Neural progenitor cell (in vitro differentiated cells): ENCODE data around the gene QRFP. TPM values are rescaled to one million over a fixed set of nuclear protein-coding genes. Genes with fewer than 3 reads are reported as not detected.

Source experiments
- DNase-seq: peaks from one replicate; pipeline ENCODE4 v3.0.0-alpha.2; 2016; ENCODE audit warnings: low spot score
- H2AFZ ChIP-seq: fragments of 200-600 bp; sonication (generic); replicated peaks from 2 replicates; pipeline ENCODE4 v1.6.1; 2016; ENCODE audit warnings: antibody characterized with exemption
- H3F3A ChIP-seq: fragments of 200-600 bp; sonication (generic); 2 replicates; pipeline ENCODE4 v1.6.1; 2016; ENCODE audit warnings: antibody characterized with exemption, low read depth
- H3K27ac ChIP-seq: fragments of 200-600 bp; sonication (generic); 2 replicates; pipeline ENCODE4 v1.5.1; 2016; ENCODE audit warnings: mild to moderate bottlenecking
- H3K27me3 ChIP-seq: fragments of 200-600 bp; sonication (generic); 2 replicates; pipeline ENCODE4 v1.6.1; 2016; ENCODE audit warnings: mild to moderate bottlenecking, moderate library complexity
- H3K36me3 ChIP-seq: fragments of 200-600 bp; sonication (generic); 2 replicates; pipeline ENCODE4 v1.5.1; 2016
- H3K4me1 ChIP-seq: fragments of 200-600 bp; sonication (generic); 2 replicates; pipeline ENCODE4 v1.6.1; 2016; ENCODE audit warnings: mixed run types
- H3K4me2 ChIP-seq: fragments of 200-600 bp; sonication (generic); 2 replicates; pipeline ENCODE4 v1.6.1; 2016
- H3K4me3 ChIP-seq: fragments of 200-600 bp; sonication (generic); 2 replicates; pipeline ENCODE4 v1.5.1; 2016
- H3K79me2 ChIP-seq: fragments of 200-600 bp; sonication (generic); 2 replicates; pipeline ENCODE4 v1.6.1; 2016; ENCODE audit warnings: low read depth
- H3K9ac ChIP-seq: fragments of 200-600 bp; sonication (generic); 2 replicates; pipeline ENCODE4 v1.6.1; 2016
- H3K9me3 ChIP-seq: fragments of 200-600 bp; sonication (generic); 2 replicates; pipeline ENCODE4 v1.5.1; 2016; ENCODE audit warnings: low read depth
- H4K20me1 ChIP-seq: fragments of 200-600 bp; sonication (generic); 2 replicates; pipeline ENCODE4 v1.6.1; 2016; ENCODE audit warnings: low read depth
- H3K27ac Mint-ChIP-seq: 3 replicates; pipeline ENCODE4 v1.8.0; 2021; ENCODE audit warnings: mixed read lengths
- H3K27me3 Mint-ChIP-seq: 2 replicates; pipeline ENCODE4 v1.8.0; 2022; ENCODE audit warnings: low read depth, mild to moderate bottlenecking, inconsistent platforms, moderate library complexity, mixed read lengths; ENCODE audit not compliant: insufficient read depth
- H3K36me3 Mint-ChIP-seq: 3 replicates; pipeline ENCODE4 v1.8.0; 2021; ENCODE audit warnings: mixed read lengths
- H3K4me1 Mint-ChIP-seq: 3 replicates; pipeline ENCODE4 v1.8.0; 2021; ENCODE audit warnings: mixed read lengths
- H3K4me3 Mint-ChIP-seq: 3 replicates; pipeline ENCODE4 v1.8.0; 2021; ENCODE audit warnings: mild to moderate bottlenecking, moderate library complexity, mixed read lengths
- H3K9me3 Mint-ChIP-seq: 3 replicates; pipeline ENCODE4 v1.8.0; 2020; ENCODE audit warnings: mixed read lengths
- EZH2 ChIP-seq: fragments of 200-600 bp; sonication (generic); IDR thresholded peaks from 2 replicates; pipeline ENCODE4 v1.6.1; 2017; ENCODE audit warnings: antibody characterized with exemption, mild to moderate bottlenecking, moderate library complexity
- EZH2phosphoT487 ChIP-seq: fragments of 200-600 bp; sonication (generic); IDR thresholded peaks from 2 replicates; pipeline ENCODE4 v1.6.1; 2017; ENCODE audit warnings: antibody characterized with exemption
- total RNA-seq: library from RNA; depleted of rRNA; stranded (reverse); fragments of >200 nt; gene quantifications from 2 replicates; pipeline ENCODE4 v1.2.3, GENCODE V29; 2015; ENCODE audit warnings: low replicate concordance
- TF ChIP-seq, protein P1 (sequence below): fragments of 200-600 bp; sonication (generic); IDR thresholded peaks from 2 replicates; pipeline ENCODE4 v1.5.1; 2017; ENCODE audit warnings: antibody characterized with exemption, mild to moderate bottlenecking

The QRFP gene
- total RNA-seq, 1 donor from 2014 or later, result not detected

DNA sequence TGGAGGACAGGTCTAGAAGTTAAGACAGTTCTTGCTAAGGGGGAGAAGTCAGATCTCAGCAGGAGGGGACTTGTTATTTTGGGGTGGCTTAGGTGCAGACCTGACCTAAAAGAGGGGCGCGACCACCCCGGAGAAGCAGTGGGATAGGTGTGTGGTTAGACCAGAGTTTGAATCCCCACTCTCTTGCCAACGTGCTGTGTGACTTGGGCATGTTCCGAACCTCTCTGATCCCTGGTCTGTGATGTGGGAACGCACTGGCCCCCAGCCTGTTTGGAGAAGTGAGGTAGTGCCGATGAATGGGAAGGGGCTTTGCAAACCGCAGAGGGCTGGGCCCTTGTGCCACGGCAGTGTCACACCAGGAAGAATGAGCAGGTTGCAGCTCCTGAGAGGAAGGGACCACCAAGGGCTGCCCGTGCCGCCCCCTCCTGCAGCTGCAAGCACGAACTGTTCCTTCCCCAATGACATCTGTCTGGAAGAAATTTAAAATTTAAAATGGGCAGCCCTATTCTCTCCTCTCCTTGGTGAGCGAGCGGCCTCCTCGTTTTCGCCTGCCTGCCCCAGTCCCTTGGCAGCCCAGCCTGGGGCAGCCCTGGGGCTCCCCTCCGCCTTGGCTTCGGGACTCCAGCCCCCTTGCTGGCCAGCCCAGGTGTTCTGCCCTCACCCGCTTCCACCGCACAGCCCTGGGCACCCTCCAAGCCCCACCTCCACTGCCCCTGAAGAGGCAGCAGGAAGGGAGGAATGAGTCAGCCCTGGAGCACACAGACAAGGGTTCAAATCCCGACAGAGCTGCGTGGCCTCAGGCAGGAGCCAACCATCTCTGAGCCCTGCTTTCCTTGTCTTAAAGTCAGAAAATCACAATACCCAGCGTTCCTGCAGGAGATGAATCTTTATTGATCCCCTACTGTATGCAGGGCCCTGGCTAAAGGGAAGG is 40.8 kb upstream of the QRFP start:
- no peaks in the 10 kb centered on the region for H3K79me2 ChIP-seq
- peaks cover 69% of the 10 kb centered on the region for H3F3A ChIP-seq
- Mint-ChIP-seq H3K36me3 (no peaks in the 10 kb centered on the region), H3K27me3 (peaks cover 42% of the 10 kb centered on the region), H3K27ac (no peak overlapping the region), H3K4me1 (peaks cover 41% of the 10 kb centered on the region), H3K4me3 (peak overlapping the region; percentile 83), H3K9me3 (peaks cover 3% of the 10 kb centered on the region)
- DNase-seq, result no peak
- no peak for TF ChIP-seq EZH2
- TF ChIP-seq, protein P1, sequence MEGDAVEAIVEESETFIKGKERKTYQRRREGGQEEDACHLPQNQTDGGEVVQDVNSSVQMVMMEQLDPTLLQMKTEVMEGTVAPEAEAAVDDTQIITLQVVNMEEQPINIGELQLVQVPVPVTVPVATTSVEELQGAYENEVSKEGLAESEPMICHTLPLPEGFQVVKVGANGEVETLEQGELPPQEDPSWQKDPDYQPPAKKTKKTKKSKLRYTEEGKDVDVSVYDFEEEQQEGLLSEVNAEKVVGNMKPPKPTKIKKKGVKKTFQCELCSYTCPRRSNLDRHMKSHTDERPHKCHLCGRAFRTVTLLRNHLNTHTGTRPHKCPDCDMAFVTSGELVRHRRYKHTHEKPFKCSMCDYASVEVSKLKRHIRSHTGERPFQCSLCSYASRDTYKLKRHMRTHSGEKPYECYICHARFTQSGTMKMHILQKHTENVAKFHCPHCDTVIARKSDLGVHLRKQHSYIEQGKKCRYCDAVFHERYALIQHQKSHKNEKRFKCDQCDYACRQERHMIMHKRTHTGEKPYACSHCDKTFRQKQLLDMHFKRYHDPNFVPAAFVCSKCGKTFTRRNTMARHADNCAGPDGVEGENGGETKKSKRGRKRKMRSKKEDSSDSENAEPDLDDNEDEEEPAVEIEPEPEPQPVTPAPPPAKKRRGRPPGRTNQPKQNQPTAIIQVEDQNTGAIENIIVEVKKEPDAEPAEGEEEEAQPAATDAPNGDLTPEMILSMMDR, result no peak
- no peak for TF ChIP-seq EZH2phosphoT487
- no peaks in the 10 kb centered on the region for H3K36me3 ChIP-seq
- peak overlapping the region; percentile 97 for H3K4me2 ChIP-seq
- H3K27me3 ChIP-seq, result peaks cover 61% of the 10 kb centered on the region
- H3K9ac ChIP-seq, result no peak overlapping the region
- peaks cover 41% of the 10 kb centered on the region for H4K20me1 ChIP-seq
- H3K27ac ChIP-seq, result no peak overlapping the region
- no peaks in the 10 kb centered on the region for H3K9me3 ChIP-seq
- peak overlapping the region; percentile 89 for H3K4me3 ChIP-seq
- H2AFZ ChIP-seq, result no peak overlapping the region
- H3K4me1 ChIP-seq, result peaks cover 37% of the 10 kb centered on the region

DNA sequence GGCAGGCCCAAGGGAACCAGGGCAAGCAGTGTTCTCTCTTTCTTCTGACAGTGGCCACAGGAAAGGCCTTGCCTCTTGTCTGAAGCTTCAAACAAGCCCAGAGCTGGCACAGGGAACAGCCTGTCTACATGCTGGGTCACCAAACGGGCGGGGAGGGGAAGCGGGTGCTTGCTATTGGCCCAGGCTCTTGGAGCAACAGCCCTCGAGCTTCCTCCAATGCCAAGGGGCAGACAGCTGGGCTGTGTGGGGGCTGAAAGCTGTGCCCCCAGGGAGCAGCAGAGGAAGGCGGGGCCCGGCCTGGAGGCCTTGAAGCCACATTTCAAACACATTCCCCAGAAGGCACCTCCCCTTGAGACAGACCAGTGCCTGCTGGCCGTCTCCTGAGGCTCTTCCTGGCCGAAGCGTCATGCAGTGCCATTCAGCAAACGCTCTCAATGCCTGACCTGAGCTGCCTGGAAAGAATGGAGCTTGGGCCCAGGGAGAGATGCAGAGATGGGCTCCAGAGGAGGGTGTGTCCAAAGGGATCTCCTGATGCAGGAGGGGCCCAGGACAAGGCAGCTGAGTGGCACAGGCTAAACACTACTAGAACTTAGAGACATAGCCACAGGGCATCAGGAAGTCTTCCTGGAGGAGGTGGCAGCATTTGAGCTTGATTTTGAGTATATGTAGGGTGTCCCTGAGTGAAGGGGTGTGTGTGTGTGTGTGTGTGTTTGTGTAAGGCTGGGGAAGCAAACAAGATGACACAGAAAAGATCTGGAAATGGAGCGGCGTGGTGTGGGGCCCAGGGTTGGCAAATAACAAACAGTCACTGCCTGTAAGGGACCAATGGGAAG is 39.9 kb upstream of the QRFP start:
- DNase-seq, result peak; percentile 93
- H3K27me3 Mint-ChIP-seq, result peaks cover 42% of the 10 kb centered on the region
- H2AFZ ChIP-seq, result no peak overlapping the region
- no peak overlapping the region for H3K27ac ChIP-seq
- H3K36me3 Mint-ChIP-seq, result no peaks in the 10 kb centered on the region
- peaks cover 38% of the 10 kb centered on the region for H3K4me1 ChIP-seq
- peaks cover 42% of the 10 kb centered on the region for H4K20me1 ChIP-seq
- H3K9me3 ChIP-seq, result no peaks in the 10 kb centered on the region
- H3K36me3 ChIP-seq, result no peaks in the 10 kb centered on the region
- peaks cover 73% of the 10 kb centered on the region for H3F3A ChIP-seq
- H3K9me3 Mint-ChIP-seq, result peaks cover 3% of the 10 kb centered on the region
- TF ChIP-seq, protein P1, result no peak
- TF ChIP-seq EZH2 (no peak), EZH2phosphoT487 (no peak)
- no peak overlapping the region for H3K9ac ChIP-seq
- H3K27me3 ChIP-seq, result peaks cover 51% of the 10 kb centered on the region
- peak overlapping the region; percentile 64 for H3K4me3 Mint-ChIP-seq
- peak overlapping the region; percentile 58 for H3K4me2 ChIP-seq
- no peak overlapping the region for H3K27ac Mint-ChIP-seq
- peaks cover 49% of the 10 kb centered on the region for H3K4me1 Mint-ChIP-seq
- no peaks in the 10 kb centered on the region for H3K79me2 ChIP-seq
- H3K4me3 ChIP-seq, result no peak overlapping the region

DNA sequence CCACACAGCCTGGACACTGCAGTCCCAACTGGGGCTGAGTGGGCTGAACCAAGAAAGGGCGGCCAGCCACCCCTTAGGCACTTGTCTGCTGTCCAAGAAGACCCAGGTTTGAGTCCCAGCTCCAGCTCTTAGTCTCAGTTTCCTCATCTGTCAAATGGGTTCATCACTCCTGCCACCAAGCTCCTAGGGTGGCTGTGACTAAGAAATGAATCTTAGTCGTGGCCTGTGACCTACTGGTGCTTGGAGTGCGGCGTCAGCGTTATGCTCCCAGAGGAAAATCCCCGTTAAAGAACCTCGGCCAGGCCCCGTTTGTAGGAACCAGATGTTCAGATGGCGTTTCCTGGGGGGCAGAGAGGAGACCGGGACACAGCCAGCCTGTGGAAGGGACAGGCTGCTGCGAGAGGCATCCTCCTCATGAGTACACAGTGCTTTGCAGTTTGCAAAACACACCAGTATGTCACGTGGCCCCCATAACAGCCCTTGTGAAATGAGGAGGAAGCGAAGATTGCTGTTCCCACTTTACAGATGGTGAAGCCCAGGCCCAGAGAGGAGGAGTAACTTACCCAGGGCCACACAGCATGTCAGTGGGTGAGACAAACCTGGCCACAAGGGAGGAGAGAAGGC is 39.1 kb upstream of the QRFP start:
- TF ChIP-seq, protein P1, result no peak
- TF ChIP-seq EZH2phosphoT487 (no peak), EZH2 (no peak)
- no peaks in the 10 kb centered on the region for H3K9me3 ChIP-seq
- Mint-ChIP-seq H3K36me3 (no peaks in the 10 kb centered on the region), H3K27ac (no peak overlapping the region), H3K9me3 (peaks cover 3% of the 10 kb centered on the region), H3K27me3 (peaks cover 43% of the 10 kb centered on the region), H3K4me1 (peaks cover 43% of the 10 kb centered on the region), H3K4me3 (peak overlapping the region; percentile 43)
- H3K4me2 ChIP-seq, result peak overlapping the region; percentile 58
- peaks cover 40% of the 10 kb centered on the region for H4K20me1 ChIP-seq
- peaks cover 69% of the 10 kb centered on the region for H3F3A ChIP-seq
- peaks cover 38% of the 10 kb centered on the region for H3K4me1 ChIP-seq
- peaks cover 44% of the 10 kb centered on the region for H3K27me3 ChIP-seq
- H3K27ac ChIP-seq, result no peak overlapping the region
- H3K9ac ChIP-seq, result no peak overlapping the region
- no peak for DNase-seq
- H3K36me3 ChIP-seq, result no peaks in the 10 kb centered on the region
- H2AFZ ChIP-seq, result no peak overlapping the region
- H3K4me3 ChIP-seq, result no peak overlapping the region
- H3K79me2 ChIP-seq, result no peaks in the 10 kb centered on the region
